KG1 (cell line): ENCODE measurements around the gene LSM14A.

Source experiments
- DNase-seq: peaks from one replicate; lab custom pipeline; 2025; lab: John Stamatoyannopoulos, UW

LSM14A gene

GRCh38 chr19:34256835-34257558, 84.7 kb downstream of the LSM14A start:
- no peak for DNase-seq

GRCh38 chr19:34257559-34257924, 85.2 kb downstream of the LSM14A start:
- DNase-seq: no peak

DNA sequence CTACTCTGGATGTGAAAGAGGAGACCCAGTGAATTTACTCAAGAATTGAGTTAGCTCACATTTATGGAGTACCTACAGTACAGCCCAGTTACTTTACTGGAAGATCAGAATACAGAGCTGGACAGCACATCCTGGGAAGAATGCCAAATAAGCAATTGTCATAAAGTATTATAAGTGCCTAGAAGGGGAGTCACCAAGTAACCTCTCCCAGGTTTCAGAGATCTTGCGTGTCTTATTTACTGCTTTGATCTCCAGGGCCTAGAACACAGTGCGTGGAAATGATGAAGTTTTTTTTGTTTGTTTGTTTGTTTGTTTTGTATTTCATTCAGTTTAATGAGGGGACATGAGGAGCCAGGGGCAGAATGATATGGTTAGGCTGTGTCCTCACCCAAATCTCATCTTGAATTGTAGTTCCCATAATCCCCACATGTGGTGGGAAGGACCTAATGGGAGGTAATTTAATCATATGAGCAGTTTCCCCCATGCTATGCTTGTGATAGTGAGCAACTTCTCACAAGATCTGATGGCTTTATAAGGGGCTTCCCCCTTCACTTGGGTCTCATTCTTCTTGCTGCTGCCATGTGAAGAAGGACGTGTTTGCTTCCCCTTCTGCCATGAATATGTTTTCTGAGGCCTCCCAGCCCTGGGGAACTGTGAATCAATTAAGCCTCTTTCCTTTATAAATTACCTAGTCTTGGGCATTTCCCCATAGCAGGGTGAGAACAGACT, 87.2 kb downstream of the LSM14A start:
- DNase-seq: no peak

DNA sequence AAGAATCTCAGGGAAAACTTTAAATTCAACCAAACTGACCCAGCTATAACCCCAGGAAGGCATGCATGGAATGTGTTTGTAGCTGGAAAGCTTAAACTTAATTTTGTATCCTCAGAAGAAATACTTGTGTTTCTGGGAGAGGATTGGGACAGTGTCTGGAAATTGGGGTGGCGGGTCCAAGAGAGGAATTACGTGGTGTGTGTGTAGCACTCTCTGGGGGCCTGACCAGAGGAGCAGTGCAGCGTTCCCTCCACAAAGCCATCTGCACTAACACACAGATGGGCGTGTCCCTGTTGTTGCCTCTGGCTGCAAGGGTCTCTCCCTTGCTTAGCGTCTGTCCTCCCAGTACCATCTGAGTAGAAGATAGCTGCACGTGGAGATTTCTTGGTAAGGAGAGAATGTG, 88.5 kb downstream of the LSM14A start:
- no peak for DNase-seq

DNA sequence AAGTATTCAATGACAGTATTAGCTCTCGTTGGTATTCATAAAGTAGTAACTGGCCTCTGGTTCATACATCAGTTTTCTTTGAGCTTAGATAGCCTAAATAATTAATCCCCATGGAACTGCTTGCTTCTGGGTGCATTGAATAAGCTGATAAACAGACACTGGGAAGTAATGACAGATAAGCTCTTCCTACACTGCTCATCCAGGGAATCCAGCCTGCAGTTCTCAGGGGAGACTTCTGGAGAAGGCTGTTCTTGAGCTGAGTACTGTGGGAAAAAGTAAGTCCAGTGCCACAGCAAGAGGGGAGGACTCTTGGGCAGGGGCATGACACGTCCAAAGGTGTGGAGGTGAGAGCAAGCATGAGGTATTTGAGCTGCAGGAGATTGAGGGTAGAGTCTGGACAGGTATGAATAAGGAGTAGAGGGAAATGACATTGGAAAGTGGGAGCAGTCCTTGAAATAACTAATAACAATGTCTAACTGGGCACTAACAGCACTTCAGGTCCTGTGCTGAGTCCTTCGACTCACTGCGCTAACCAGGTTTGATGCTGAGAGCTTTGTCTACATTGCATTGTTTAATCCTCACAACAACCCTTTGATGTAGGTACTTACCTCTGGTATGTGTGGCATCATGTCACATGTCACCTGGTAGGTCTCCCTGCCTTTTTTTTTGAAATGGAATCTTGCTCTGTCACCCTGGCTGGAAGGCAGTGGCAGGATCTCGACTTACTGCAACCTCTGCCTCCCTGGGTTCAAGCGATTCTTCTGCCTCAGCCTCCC, 89.2 kb downstream of the LSM14A start:
- no peak for DNase-seq

- no peak for DNase-seq
These were observed 91.5 kb downstream of the LSM14A start for GRCh38 chr19:34263745-34264237.

- no peak for DNase-seq
These were observed 92.9 kb downstream of the LSM14A start for GRCh38 chr19:34265221-34265650.

GRCh38 chr19:34269081-34269480, 96.8 kb downstream of the LSM14A start:
- DNase-seq: no peak

- no peak for DNase-seq
These were observed 97.2 kb downstream of the LSM14A start for GRCh38 chr19:34269489-34269888.

- DNase-seq: peak; percentile 10
These were observed 97.8 kb downstream of the LSM14A start for GRCh38 chr19:34269968-34270621.

DNA sequence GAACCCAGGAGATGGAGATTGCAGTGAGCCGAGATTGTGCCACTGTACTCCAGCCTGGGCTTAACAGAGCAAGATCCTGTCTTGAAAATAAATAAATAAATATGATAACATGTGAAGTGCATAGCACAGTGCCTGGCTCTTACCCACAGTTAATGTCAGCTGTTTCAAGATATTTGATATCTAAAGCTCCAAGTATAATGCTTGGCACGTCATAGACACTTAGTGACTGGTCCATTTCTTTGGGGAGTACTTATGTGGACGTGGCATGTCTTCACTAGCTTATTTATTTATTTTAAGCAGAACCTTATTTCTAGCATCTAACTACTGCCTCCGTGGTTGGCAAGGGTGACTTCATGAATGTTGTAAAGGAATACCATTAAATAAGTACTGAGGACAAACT, 100.8 kb downstream of the LSM14A start:
- DNase-seq: no peak

GRCh38 chr19:34274284-34274826, 102.1 kb downstream of the LSM14A start:
- no peak for DNase-seq

DNA sequence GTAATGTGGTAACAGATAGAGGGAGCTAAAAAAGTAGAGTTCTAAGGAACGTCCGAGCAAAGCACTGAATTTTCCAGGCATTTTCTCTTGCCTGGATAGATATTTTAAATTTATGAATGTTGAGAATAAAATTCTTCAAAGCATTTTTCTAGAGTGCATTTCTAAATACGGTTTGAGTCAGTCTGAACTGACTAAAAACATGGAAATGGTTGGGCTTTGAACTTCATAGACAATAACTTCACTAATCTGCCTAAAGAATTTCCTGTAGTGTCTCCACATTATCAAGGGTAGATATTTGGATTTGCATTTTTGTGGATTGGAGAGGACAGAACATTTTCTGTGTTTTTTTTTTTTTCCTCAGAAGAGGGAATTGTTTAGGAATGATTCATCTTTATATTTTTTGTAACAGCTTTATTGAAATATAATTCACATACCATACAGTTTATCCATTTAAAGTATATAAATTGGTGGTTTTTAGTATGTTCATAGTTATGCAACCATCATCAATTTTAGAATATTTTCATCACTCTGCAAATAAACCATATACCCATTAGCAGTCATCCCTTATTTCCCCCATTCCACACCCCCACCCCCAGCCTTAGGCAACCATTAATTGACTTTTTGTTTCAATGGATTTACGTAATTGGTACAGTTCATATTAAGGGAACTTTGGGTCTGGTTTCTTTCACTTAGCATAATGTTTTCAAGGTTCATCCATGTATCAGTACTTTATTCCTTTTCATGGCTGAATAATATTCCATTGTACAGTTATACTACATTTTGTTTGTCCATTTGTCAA, 102.7 kb downstream of the LSM14A start:
- no peak for DNase-seq

GRCh38 chr19:34275705-34276104, 103.4 kb downstream of the LSM14A start:
- no peak for DNase-seq

- no peak for DNase-seq
These were observed 104.3 kb downstream of the LSM14A start for GRCh38 chr19:34276614-34277013.

GRCh38 chr19:34277244-34277643, 104.9 kb downstream of the LSM14A start:
- DNase-seq: no peak

DNA sequence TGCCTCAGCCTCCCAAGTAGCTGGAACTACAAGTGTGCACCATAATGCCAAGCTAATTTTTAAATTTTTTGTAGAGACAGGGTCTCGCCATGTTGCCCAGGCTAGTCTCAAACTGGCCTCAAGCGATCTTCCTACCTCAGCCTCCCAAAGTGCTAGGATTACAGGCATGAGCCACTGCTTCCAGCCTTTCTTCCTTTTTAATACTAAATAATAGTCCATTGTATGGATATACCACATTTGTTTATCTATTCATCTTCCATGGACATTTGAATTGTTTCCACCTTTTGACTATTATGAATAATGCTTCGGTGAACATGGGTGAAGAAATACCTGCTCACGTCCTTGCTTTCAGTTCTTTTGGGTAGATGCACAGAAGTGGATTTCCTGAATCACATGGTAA, 106.5 kb downstream of the LSM14A start:
- no peak for DNase-seq
